ENCODE results near the gene PDZD2.

PDZD2 gene

DNA sequence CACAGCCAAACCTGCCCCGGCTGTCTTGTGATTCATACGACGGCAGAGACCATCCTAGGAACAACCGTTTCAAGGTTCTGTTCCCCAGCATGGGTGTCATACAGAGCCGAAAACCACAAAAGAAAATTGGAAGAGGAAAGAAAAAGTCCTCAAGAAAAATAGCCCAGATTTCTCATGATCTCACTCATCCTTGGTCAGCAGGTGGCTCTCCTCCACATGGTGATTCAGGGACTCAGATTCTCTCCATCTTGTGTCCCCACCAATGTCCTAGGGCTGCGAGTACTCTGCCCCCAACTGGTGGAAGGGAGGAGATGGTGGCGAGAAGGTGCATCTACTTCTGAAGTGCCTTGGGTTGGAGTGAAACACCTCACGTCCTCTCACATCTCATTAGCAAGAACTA lies 25.6 kb downstream of the PDZD2 start:
- DNase-seq (ENCODE audit: low read depth, low spot score): peak; percentile 68
- H3K9me3 ChIP-seq (ENCODE audit: insufficient read depth, low read length): no peaks in the 10 kb centered on the region
- H3K36me3 ChIP-seq (ENCODE audit: insufficient read depth, insufficient read length, low read length): no peaks in the 10 kb centered on the region
- no peaks in the 10 kb centered on the region for H3K27me3 ChIP-seq (ENCODE audit: insufficient read depth, insufficient read length)
- no peak overlapping the region for H3K9ac ChIP-seq (ENCODE audit: insufficient read length, low read depth)
- no peak for TF ChIP-seq SUZ12 (IDR thresholded peaks at IDR 0.05; ENCODE audit: extremely low read depth, insufficient read depth, insufficient read length)
- TF ChIP-seq ZNF274 (IDR thresholded peaks at IDR 0.05; ENCODE audit: low read depth, low read length): no peak
- no peak for TF ChIP-seq YY1 (IDR thresholded peaks at IDR 0.05; ENCODE audit: insufficient read depth, insufficient read length)
- peaks cover 3% of the 10 kb centered on the region for H3K4me1 ChIP-seq (ENCODE audit: insufficient read depth, insufficient read length)
- no peak overlapping the region for H3K4me3 ChIP-seq (ENCODE audit: insufficient read length, low read depth)

DNA sequence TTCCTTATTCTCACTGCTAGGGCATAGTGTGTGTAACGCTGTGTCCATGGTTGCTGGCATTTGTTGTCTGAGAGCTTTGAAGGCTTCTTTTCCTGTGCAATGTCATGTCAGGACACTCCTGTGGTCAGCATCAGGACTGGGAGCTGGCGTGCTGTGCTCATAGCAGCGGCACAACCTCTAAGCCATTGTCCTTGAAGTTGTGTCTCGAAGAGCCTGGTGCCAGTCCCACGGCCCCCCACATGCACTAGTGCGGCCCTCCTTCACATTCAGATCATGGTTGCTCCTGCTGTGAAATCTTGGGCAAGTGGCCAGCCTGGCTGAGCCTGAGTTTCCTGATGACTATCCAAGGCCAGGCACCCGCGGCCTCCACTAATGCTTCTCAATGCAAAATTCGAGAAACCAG lies 32.4 kb downstream of the PDZD2 start:
- DNase-seq (ENCODE audit: low read depth, low spot score): no peak
- no peak overlapping the region for H3K9ac ChIP-seq (ENCODE audit: insufficient read length, low read depth)
- H3K4me1 ChIP-seq (ENCODE audit: insufficient read depth, insufficient read length): peaks cover 6% of the 10 kb centered on the region
- H3K36me3 ChIP-seq (ENCODE audit: insufficient read depth, insufficient read length, low read length): no peaks in the 10 kb centered on the region
- TF ChIP-seq SUZ12 (IDR thresholded peaks at IDR 0.05; ENCODE audit: extremely low read depth, insufficient read depth, insufficient read length) (no peak), YY1 (IDR thresholded peaks at IDR 0.05; ENCODE audit: insufficient read depth, insufficient read length) (no peak), ZNF274 (IDR thresholded peaks at IDR 0.05; ENCODE audit: low read depth, low read length) (no peak)
- no peak overlapping the region for H3K4me3 ChIP-seq (ENCODE audit: insufficient read length, low read depth)
- H3K9me3 ChIP-seq (ENCODE audit: insufficient read depth, low read length): no peaks in the 10 kb centered on the region
- H3K27me3 ChIP-seq (ENCODE audit: insufficient read depth, insufficient read length): no peaks in the 10 kb centered on the region

DNA sequence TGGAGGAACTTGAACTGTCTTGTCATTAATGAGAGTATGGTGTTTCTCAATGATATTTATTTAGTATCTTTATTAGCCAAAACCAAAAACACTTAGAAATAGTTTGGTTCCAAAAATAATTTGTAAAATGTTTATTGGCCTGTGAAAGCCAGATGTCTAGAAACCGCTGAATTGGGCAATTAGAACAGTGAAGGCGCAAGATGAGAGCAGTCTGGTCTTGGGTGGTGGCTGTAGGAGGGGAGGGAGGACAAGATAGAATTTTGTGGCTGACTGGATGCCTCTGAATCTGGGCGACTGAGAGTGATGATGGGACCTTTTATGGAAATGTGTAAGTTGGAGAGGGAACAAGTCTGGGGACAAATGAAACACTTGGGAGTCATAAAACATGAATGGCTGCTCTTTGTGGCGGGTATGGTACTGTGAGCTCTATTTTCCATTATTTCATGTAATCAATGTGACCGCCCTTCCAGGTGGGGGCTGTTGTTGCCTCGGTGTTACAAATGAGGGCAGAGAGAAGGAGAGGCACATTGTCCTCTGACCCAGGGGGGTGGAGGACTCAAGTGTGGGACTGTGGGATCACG lies 35.5 kb downstream of the PDZD2 start:
- TF ChIP-seq YY1 (IDR thresholded peaks at IDR 0.05; ENCODE audit: insufficient read depth, insufficient read length) (no peak), SUZ12 (IDR thresholded peaks at IDR 0.05; ENCODE audit: extremely low read depth, insufficient read depth, insufficient read length) (no peak), ZNF274 (IDR thresholded peaks at IDR 0.05; ENCODE audit: low read depth, low read length) (no peak)
- no peaks in the 10 kb centered on the region for H3K36me3 ChIP-seq (ENCODE audit: insufficient read depth, insufficient read length, low read length)
- no peak overlapping the region for H3K9ac ChIP-seq (ENCODE audit: insufficient read length, low read depth)
- no peak overlapping the region for H3K4me3 ChIP-seq (ENCODE audit: insufficient read length, low read depth)
- H3K4me1 ChIP-seq (ENCODE audit: insufficient read depth, insufficient read length): peaks cover 3% of the 10 kb centered on the region
- H3K9me3 ChIP-seq (ENCODE audit: insufficient read depth, low read length): no peaks in the 10 kb centered on the region
- DNase-seq (ENCODE audit: low read depth, low spot score): no peak
- no peaks in the 10 kb centered on the region for H3K27me3 ChIP-seq (ENCODE audit: insufficient read depth, insufficient read length)

DNA sequence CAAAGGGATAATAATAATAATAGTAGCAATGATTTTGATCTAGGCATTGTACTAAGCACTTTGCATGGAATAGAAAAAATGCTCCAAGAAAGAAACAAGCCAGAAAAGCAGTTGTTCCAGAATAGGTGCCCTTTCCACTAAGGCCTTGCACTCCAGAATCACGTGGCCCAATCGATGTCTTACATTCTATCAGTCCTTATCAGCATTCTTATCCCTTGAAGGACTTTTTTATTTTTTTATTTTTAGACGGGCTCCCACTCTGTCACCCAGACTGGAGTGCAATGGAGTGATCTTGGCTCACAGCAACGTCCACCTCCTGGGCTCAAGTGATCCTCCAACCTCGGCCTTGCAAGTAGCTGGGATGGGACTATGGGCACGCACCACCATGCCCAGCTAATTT lies 36.5 kb downstream of the PDZD2 start:
- Histone ChIP-seq H3K4me1 (ENCODE audit: insufficient read depth, insufficient read length) (peaks cover 3% of the 10 kb centered on the region), H3K4me3 (ENCODE audit: insufficient read length, low read depth) (no peak overlapping the region), H3K27me3 (ENCODE audit: insufficient read depth, insufficient read length) (no peaks in the 10 kb centered on the region), H3K36me3 (ENCODE audit: insufficient read depth, insufficient read length, low read length) (no peaks in the 10 kb centered on the region), H3K9me3 (ENCODE audit: insufficient read depth, low read length) (no peaks in the 10 kb centered on the region), H3K9ac (ENCODE audit: insufficient read length, low read depth) (no peak overlapping the region)
- no peak for DNase-seq (ENCODE audit: low read depth, low spot score)
- TF ChIP-seq YY1 (IDR thresholded peaks at IDR 0.05; ENCODE audit: insufficient read depth, insufficient read length) (no peak), ZNF274 (IDR thresholded peaks at IDR 0.05; ENCODE audit: low read depth, low read length) (no peak), SUZ12 (IDR thresholded peaks at IDR 0.05; ENCODE audit: extremely low read depth, insufficient read depth, insufficient read length) (no peak)

DNA sequence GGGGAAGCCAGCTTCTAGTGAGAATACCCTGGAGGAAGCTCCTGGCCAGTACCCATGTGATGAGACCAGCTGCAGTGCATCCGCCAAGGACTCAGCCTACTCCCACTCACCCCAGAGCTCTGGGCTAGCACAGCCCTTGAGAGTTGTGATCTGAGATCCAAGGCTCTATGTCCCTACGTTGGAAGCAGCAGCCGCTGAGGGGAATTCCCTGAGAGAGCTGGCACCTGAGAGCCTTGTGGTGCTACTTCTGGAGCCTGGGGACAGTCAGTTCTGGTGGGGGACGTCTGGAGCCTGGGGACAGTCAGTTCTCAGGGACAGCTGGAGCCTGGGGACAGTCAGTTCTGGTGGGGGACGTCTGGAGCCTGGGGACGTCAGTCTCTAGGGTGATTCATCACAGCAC lies 39.2 kb downstream of the PDZD2 start:
- TF ChIP-seq YY1 (IDR thresholded peaks at IDR 0.05; ENCODE audit: insufficient read depth, insufficient read length) (no peak), ZNF274 (IDR thresholded peaks at IDR 0.05; ENCODE audit: low read depth, low read length) (no peak), SUZ12 (IDR thresholded peaks at IDR 0.05; ENCODE audit: extremely low read depth, insufficient read depth, insufficient read length) (no peak)
- H3K9ac ChIP-seq (ENCODE audit: insufficient read length, low read depth): no peak overlapping the region

DNA sequence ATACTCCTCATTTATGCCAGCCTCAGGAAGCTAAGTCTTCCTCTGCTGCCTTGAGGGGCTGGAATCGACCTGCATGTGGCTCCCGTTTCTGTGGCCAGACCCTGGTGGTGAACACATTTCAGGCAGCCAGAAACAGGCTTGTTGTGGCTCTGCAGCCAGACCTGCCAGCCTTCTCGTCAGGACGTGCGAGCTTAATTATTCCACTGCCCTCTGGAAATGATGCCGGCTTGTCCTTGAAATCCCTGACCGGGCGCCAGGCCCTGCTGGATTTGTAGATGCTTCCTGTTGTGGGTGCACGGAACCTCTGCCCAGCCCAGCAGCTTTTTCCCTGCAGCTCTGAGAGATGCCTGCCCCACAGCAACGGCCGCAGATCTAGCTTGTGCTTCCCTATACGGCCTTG lies 41.6 kb downstream of the PDZD2 start:
- Histone ChIP-seq H3K36me3 (ENCODE audit: insufficient read depth, insufficient read length, low read length) (no peaks in the 10 kb centered on the region), H3K4me1 (ENCODE audit: insufficient read depth, insufficient read length) (peaks cover 4% of the 10 kb centered on the region), H3K27me3 (ENCODE audit: insufficient read depth, insufficient read length) (no peaks in the 10 kb centered on the region), H3K9ac (ENCODE audit: insufficient read length, low read depth) (no peak overlapping the region), H3K9me3 (ENCODE audit: insufficient read depth, low read length) (no peaks in the 10 kb centered on the region), H3K4me3 (ENCODE audit: insufficient read length, low read depth) (no peak overlapping the region)
- TF ChIP-seq ZNF274 (IDR thresholded peaks at IDR 0.05; ENCODE audit: low read depth, low read length) (no peak), YY1 (IDR thresholded peaks at IDR 0.05; ENCODE audit: insufficient read depth, insufficient read length) (no peak), SUZ12 (IDR thresholded peaks at IDR 0.05; ENCODE audit: extremely low read depth, insufficient read depth, insufficient read length) (no peak)
- DNase-seq (ENCODE audit: low read depth, low spot score): no peak

More for the DNA sequence above, 39.2 kb downstream of the PDZD2 start:
- H3K36me3 ChIP-seq (ENCODE audit: insufficient read depth, insufficient read length, low read length): no peaks in the 10 kb centered on the region
- DNase-seq (ENCODE audit: low read depth, low spot score): no peak
- no peak overlapping the region for H3K4me3 ChIP-seq (ENCODE audit: insufficient read length, low read depth)
- H3K27me3 ChIP-seq (ENCODE audit: insufficient read depth, insufficient read length): no peaks in the 10 kb centered on the region
- H3K4me1 ChIP-seq (ENCODE audit: insufficient read depth, insufficient read length): peaks cover 4% of the 10 kb centered on the region
- H3K9me3 ChIP-seq (ENCODE audit: insufficient read depth, low read length): no peaks in the 10 kb centered on the region

DNA sequence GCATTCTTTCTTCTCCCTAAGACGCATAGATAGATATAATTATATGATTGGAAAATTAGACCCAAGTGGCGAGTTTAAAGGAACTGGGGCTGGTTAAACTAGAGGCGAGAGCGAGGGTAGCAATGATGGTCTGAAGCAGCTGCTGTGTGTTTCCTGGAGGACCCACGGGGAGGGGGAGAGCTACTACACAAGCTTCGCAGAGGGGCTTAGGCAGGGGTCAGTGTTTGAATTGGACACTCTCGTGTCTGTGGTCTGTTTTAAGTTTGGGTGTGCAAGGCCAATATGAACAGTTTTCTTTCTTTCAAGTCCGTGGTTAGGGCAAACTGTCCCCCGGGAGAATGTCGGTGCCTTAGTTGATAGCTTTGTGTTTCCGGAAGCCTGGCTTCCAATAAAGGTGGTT lies 43.1 kb downstream of the PDZD2 start:
- Histone ChIP-seq H3K9me3 (ENCODE audit: insufficient read depth, low read length) (no peaks in the 10 kb centered on the region), H3K36me3 (ENCODE audit: insufficient read depth, insufficient read length, low read length) (no peaks in the 10 kb centered on the region), H3K27me3 (ENCODE audit: insufficient read depth, insufficient read length) (no peaks in the 10 kb centered on the region), H3K4me1 (ENCODE audit: insufficient read depth, insufficient read length) (peaks cover 4% of the 10 kb centered on the region), H3K4me3 (ENCODE audit: insufficient read length, low read depth) (no peak overlapping the region), H3K9ac (ENCODE audit: insufficient read length, low read depth) (no peak overlapping the region)
- TF ChIP-seq SUZ12 (IDR thresholded peaks at IDR 0.05; ENCODE audit: extremely low read depth, insufficient read depth, insufficient read length) (no peak), ZNF274 (IDR thresholded peaks at IDR 0.05; ENCODE audit: low read depth, low read length) (no peak), YY1 (IDR thresholded peaks at IDR 0.05; ENCODE audit: insufficient read depth, insufficient read length) (no peak)
- DNase-seq (ENCODE audit: low read depth, low spot score): no peak

Measured in NT2/D1 (cell line).